Measurements from ENCODE around the gene TRAP1.

TRAP1 gene

DNA sequence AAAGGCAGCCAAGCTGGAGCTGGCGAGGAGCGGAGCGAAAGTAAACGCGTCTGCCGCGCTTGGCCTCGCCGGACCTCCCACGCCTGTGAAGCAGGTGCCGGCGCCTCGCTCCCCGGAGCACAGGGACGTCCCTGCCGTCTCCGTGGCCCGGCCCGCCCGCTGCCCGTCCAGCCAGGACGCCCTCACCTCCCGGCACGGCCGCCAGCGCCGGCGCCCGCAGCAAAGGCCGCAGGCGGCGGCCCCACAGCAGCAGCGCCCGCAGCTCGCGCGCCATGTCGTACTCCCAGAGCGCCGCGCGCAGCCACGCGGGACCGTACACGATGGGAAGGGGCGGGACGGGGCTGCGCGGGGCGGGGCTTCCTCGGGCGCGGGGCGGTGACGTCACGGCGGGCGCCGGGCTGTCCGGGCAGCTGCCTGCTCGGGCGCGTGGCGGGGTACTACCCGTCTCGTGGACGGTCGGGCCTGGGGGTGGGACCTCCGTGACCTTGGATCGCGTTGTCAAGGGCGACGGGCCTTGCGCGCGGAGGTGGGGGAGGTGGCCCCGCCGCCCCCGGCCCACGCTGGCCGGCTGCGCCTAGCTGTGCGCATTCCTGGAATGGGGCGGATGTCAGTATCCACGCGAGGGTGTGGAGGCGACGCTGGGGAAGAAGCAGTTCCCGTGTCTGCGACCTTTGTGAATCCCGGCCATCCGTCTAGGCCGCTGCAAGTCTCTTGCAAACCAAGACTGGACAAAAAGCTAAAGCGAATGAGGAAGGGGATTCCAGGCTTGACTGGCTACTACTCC, at the start of gene TRAP1:
Gene TRAP1 (minus strand): TSS at position 290 of the 784 bp plus-strand sequence. CDS start 16 bp downstream, at position 274.
- peak; percentile 99 for DNase-seq (ENCODE audit: low spot score)

DNA sequence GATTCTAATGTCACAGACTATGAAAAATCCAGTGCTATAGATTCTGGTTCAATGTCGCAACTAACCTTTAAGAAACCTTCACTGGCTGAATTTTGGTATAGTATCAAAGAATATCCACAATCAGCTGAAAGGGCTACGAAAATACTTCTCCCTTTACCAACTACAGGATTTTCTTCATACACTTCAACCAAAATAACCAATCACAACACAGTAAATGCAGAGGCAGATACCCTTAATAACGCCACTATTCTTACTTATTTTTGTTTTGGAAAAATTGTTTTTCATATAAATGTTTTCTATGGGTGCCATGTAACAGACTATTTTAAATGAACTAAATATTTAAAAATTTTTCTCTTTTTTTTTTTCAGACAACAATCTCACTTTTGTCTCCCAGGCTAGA, 48.9 kb upstream of the TRAP1 start:
- DNase-seq (ENCODE audit: low spot score): no peak

- no peak for DNase-seq (ENCODE audit: low spot score)
These were observed 47.1 kb upstream of the TRAP1 start for GRCh38 chr16:3764409-3764808.

- DNase-seq (ENCODE audit: low spot score): no peak
These were observed 44.9 kb upstream of the TRAP1 start for GRCh38 chr16:3762107-3762750.

DNA sequence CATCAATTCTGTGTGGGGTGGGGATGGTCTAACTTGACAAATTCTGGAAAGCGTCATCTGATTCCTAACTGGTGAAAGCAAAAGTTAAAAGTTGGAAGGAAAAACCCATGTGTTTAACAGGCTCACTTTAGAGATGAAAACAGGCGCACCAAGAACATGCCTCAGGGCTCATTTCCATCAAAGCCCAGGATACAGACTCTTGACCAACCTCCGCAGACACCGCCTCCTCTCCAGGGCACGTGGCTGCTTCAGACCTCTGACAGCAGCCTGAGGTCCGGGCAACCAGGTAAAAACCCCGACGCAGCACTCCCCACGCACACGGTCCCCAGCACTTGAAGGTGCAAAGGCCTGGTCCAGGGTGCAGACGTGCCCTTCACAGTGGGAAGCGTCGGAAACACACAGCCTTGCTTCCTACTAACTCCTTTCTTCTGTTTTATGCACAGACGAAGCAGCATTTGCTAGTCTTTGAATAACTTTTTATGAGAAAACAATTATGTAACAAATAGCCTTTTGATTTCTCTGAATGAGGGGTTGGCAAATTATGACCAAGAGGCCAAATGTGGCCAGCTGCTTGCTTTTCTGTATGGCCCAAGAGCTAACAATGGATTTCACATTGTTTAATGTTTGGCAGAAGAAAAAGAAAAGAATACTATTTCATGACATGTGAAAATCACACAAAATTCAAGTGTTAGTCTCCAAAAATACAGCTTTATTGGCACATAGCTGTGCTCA, 44.2 kb upstream of the TRAP1 start:
- no peak for DNase-seq (ENCODE audit: low spot score)

- DNase-seq (ENCODE audit: low spot score): no peak
These were observed 43.2 kb upstream of the TRAP1 start for GRCh38 chr16:3760518-3760917.

DNA sequence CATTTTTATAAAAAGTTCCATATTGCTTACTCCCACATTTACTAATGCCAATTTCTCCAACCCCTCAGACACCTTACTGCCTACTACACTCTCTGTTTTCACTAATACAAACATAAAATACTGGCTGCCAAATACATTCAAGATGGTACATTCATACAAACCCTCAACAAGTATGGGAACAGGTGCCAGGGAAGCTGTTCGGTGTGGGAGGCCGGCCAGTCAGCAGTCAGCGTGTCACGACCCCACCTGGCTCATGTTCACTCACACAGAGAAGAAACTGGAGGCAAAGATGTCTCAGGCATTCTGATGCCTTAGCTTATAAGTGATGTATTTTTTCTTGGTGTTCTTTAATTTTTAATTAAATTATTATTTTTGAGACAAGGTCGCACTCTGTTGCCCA, 42.4 kb upstream of the TRAP1 start:
- no peak for DNase-seq (ENCODE audit: low spot score)

DNA sequence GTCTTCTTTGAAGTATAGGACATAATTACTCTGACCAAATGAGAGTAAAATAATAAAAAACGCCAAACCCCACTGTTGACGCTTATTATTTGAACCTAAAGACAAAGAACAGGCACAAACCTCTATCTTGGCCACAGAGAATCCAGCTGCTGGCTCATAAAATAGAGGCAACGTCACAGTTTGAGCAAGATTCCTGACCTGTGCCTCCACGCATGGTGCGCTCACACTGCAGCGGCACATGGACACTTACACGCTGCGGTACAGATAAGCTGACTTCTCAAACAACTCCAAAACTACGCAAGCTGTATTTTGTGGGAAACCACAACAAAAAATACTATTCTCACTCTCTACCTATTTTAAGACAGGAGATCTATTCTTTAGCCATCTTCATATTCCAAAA, 38.8 kb upstream of the TRAP1 start:
- DNase-seq (ENCODE audit: low spot score): no peak

DNA sequence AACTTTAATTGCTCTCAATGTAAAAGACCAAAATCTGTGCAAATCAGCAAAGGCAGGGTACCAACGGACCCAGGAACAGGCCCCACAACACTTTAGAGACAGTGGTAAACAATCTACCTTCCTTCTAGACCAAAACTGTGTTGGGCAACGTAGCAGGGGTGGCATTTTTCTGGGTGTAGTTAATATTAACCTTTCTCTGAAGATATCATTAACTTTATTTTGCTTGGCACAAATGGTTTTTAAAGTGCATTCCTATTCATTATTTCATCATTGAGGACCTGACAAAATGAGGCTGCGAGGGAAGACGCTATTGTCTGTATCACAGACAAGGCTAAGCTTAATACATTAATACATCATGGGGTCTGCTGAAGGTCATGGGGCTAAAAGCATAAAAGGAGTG, 37.9 kb upstream of the TRAP1 start:
- no peak for DNase-seq (ENCODE audit: low spot score)

GRCh38 chr16:3754772-3755171, 37.4 kb upstream of the TRAP1 start:
- DNase-seq (ENCODE audit: low spot score): no peak

- DNase-seq (ENCODE audit: low spot score): peak; percentile 41
These were observed 36.9 kb upstream of the TRAP1 start for GRCh38 chr16:3754081-3754703.

DNA sequence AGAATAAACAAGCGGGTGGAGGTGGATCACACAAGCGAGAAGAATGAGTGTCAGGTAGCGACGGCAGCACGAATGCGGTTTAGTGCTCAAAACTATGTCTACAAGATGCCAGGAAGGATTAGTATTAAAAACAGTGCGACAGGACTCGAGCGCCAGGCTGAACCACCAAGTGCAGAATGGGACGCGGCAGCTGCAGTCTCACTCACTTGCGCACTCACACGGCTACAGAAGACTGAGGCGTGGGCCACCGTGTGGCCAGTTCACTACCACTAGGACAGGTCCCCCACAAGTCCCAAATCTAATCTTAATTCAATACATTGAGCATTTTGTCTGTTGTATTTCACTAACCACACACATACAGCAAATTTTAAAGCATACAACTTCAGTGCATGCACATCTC, 35.7 kb upstream of the TRAP1 start:
- no peak for DNase-seq (ENCODE audit: low spot score)

DNA sequence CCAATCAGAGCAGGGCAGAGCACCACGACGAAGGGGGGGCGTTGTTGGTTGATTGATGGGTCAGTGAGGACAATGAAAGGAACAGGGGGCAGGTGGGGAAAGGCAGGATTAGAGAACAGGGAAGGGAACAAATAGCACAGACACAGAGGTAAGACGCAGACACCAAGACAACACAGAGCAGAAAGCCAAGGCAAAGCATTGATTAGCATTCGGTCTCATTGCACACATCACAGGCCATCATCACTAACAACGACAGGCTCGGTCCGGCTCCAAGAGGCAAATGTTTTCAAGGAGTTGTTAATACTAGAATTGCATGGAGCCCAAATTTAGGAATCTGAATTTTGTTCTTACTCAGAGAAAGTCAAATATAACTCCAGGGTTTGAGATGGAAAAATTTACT, 34.6 kb upstream of the TRAP1 start:
- DNase-seq (ENCODE audit: low spot score): no peak

GRCh38 chr16:3748307-3748706, 31.0 kb upstream of the TRAP1 start:
- no peak for DNase-seq (ENCODE audit: low spot score)

DNA sequence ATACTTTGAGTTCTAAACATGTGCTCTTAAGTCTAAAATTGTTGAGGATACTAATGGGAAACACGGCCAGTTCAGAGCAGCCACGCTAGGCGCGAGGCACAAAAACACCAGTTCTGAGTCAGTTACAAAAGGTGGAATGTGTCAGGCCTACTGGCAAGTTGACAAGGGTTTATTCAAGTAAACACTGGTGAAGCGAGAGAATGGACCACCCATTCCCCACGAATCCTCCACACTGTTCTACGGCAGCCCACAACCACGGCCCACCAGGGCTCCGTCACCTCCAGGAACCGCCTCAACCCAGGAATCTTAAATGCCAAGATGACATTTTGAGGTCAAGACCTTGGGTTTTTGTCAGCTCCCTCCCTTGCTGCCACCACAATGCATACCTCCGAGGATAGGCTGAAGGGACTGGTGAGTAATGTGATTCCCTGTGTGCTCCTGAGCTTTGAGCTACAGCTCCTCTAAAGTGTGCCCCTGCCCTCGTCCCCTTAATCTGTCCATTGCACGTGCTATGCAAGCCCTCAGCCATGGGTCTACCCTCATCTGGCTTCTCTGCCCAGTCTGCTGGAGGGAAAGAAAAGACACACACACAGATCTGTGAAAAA, 28.5 kb upstream of the TRAP1 start:
- DNase-seq (ENCODE audit: low spot score): no peak

DNA sequence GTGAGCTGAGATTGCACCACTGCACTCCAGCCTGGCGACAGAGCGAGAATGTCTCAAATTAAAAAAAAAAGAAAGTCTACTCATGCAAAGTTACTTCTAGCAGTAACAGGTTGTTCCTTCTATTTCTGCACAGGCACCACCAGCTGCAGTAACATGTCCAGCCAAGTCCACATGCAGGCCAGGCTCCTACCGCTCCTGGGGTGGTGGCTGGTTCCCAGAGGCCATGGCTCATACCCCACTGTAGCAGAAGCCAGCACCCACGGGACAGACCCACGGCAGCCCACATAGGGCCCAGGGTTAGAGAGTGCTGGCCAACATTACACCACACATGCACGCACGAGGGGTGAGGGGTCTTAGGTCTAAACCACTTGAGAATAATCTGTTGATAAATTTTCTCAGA, 26.7 kb upstream of the TRAP1 start:
- no peak for DNase-seq (ENCODE audit: low spot score)

DNA sequence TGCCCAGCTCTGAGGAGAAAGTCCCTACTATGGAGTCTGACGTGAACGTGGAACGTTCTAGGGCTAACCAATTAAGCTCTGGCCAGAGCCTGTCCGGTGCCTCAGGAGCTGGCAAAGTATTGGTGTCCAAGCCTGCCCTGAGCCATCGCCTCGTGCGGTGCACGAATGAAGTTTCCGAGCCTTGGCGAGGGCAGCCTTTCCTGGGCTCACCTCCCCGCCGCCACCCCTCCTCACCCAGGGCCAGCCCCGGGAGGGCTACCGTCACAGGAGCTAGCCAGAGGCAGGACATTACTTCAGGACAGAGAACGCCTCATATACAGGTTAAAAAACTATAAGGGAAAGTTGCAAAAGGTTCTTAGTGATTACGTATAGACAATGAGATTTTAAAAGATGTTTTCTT, 23.6 kb upstream of the TRAP1 start:
- no peak for DNase-seq (ENCODE audit: low spot score)

DNA sequence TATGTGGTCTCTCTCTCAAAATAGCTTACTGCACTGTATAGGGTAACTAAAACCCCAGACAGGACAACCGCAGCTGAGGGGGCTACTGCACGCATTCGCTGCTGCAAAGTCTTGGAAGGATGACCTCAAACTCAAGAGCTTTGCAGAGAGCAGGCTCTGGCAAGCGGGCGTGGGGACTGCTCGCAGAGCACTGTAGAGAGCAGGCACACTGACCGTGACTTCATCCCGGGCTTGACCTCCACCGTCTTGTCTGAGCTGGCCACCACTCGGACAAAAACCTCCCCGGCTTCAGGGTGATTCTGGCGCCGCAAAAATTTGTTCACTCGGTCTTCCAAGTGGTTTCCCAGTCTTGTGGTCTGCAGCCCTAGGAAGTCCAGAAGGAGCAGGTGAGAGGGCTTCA, 22.9 kb upstream of the TRAP1 start:
- no peak for DNase-seq (ENCODE audit: low spot score)

GRCh38 chr16:3739636-3740035, 22.3 kb upstream of the TRAP1 start:
- no peak for DNase-seq (ENCODE audit: low spot score)

GRCh38 chr16:3738541-3738940, 21.2 kb upstream of the TRAP1 start:
- no peak for DNase-seq (ENCODE audit: low spot score)

DNA sequence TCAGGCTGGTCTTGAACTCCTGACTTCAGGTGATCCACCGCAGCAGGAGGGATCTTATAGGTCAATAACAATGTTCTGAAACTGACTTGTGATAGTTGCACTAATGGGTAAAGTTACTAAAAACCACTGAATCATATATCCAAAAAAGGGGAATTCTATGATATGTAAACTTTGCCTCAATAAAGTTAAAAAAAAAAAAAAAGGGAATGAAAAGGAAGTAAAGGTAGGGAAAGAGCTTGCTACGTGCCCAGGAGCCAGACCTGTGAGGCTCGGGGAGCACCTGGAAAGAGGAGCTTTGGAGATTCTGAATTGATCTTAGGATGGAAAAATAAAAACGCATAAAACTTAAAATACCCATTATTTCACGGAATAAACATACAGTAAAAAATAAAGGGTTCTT, 20.8 kb upstream of the TRAP1 start:
- DNase-seq (ENCODE audit: low spot score): no peak

- DNase-seq (ENCODE audit: low spot score): no peak
These were observed 19.9 kb upstream of the TRAP1 start for GRCh38 chr16:3737181-3737580.
